Keratinocyte (primary cell): ENCODE results near the gene GPATCH4. TPM values are rescaled to one million over a fixed set of nuclear protein-coding genes. Genes with fewer than 3 reads are reported as not detected.

Experiments used
- DNase-seq: peaks from one replicate; pipeline ENCODE4 v3.0.0-alpha.2; 2011; ENCODE audit warnings: low read depth, missing footprints, low spot score
- FAIRE-seq: peaks from 2 replicates; lab custom pipeline; 2011; peaks lifted over from hg19 to GRCh38; lab: Jason Lieb, UNC
- H2AFZ ChIP-seq: 2 replicates; pipeline ENCODE4 v1.6.0; 2012; ENCODE audit warnings: low read length, control low read depth, inconsistent platforms; ENCODE audit not compliant: control insufficient read depth
- H3K27ac ChIP-seq: 2 replicates; pipeline ENCODE4 v1.5.1; 2011; ENCODE audit warnings: low read length; ENCODE audit not compliant: control insufficient read depth, insufficient read depth
- H3K27me3 ChIP-seq: 3 replicates; pipeline ENCODE4 v1.6.0; 2011; ENCODE audit warnings: low read length; ENCODE audit not compliant: control insufficient read depth, insufficient read depth; ENCODE audit errors: extremely low read depth
- H3K36me3 ChIP-seq, 2 experiments: 2 replicates in 1 of 2; 3 replicates in 1 of 2; pipeline ENCODE4 v1.5.1; 2011; ENCODE audit warnings: low read length in 2 of 2, mild to moderate bottlenecking in 1 of 2; ENCODE audit not compliant: control insufficient read depth in 2 of 2, insufficient read depth in 2 of 2; ENCODE audit errors: extremely low read depth in 1 of 2
- H3K4me1 ChIP-seq: 3 replicates; pipeline ENCODE4 v1.5.1; 2011; ENCODE audit warnings: low read length; ENCODE audit not compliant: control insufficient read depth, insufficient read depth; ENCODE audit errors: extremely low read depth
- H3K4me2 ChIP-seq: 3 replicates; pipeline ENCODE4 v1.6.0; 2011; ENCODE audit warnings: low read depth, low read length; ENCODE audit not compliant: control insufficient read depth, insufficient read depth; ENCODE audit errors: extremely low read depth
- H3K4me3 ChIP-seq, 3 experiments: fragments of 200-600 bp in 1 of 3; sonication (generic) in 1 of 3; 2 replicates in 2 of 3; 3 replicates in 1 of 3; pipeline ENCODE4 v1.5.1; 2011 to 2016; ENCODE audit warnings: low read length in 3 of 3, mild to moderate bottlenecking in 3 of 3, control low read depth in 2 of 3, inconsistent platforms in 1 of 3, low read depth in 1 of 3, mixed read lengths in 1 of 3, mixed run types in 1 of 3, moderate library complexity in 1 of 3; ENCODE audit not compliant: control insufficient read depth in 2 of 3, insufficient read depth in 2 of 3; ENCODE audit errors: extremely low read depth in 1 of 3
- H3K79me2 ChIP-seq: 2 replicates; pipeline ENCODE4 v1.6.0; 2012; ENCODE audit warnings: low read length; ENCODE audit not compliant: control insufficient read depth, insufficient read depth
- H3K9ac ChIP-seq: 3 replicates; pipeline ENCODE4 v1.6.0; 2011; ENCODE audit warnings: low read length; ENCODE audit not compliant: control insufficient read depth, insufficient read depth; ENCODE audit errors: extremely low read depth
- H3K9me1 ChIP-seq: 3 replicates; pipeline ENCODE4 v1.6.0; 2011; ENCODE audit warnings: low read length; ENCODE audit not compliant: control insufficient read depth, insufficient read depth; ENCODE audit errors: extremely low read depth
- H3K9me3 ChIP-seq: 2 replicates; pipeline ENCODE4 v1.5.1; 2012; ENCODE audit warnings: low read depth, low read length; ENCODE audit not compliant: control insufficient read depth
- H4K20me1 ChIP-seq: 3 replicates; pipeline ENCODE4 v1.6.0; 2011; ENCODE audit warnings: low read length; ENCODE audit not compliant: control insufficient read depth, insufficient read depth; ENCODE audit errors: extremely low read depth
- EZH2 ChIP-seq: IDR thresholded peaks from one replicate; pipeline ENCODE4 v1.6.1; 2012; ENCODE audit warnings: inconsistent platforms, mild to moderate bottlenecking, low read length, moderate library complexity
- dilution Hi-C: fragments of 300-500 bp; cut with MboI; formaldehyde crosslinking; loops from one replicate; pipeline ENCODE4 v1.7.0; 2020; ENCODE audit warnings: low sequenced_read_pairs; ENCODE audit not compliant: extremely low pct_ligation_motif_present
- polyA plus RNA-seq, 5 experiments: library from polyadenylated mRNA; depleted of rRNA in 3 of 5; stranded (reverse) in 3 of 5; stranded (forward) in 1 of 5; unstranded in 1 of 5; fragments of >200 nt; gene quantifications; 1 replicate in 1 of 5; 2 replicates in 3 of 5; 3 replicates in 1 of 5; pipeline versions ENCODE4 v1.2.1 to v1.2.3, GENCODE V29; 2011 to 2012; ENCODE audit warnings: missing spikeins in 2 of 5, low read depth in 1 of 5, low replicate concordance in 1 of 5
- TF ChIP-seq, protein P1 (sequence below), 3 experiments: IDR thresholded peaks in 1 of 3; conservative IDR thresholded peaks in 1 of 3; optimal IDR thresholded peaks in 1 of 3; 2 replicates in 2 of 3; 3 replicates in 1 of 3; pipeline versions ENCODE3 to v1.5.1; 2011; ENCODE audit warnings: low read length in 3 of 3, mild to moderate bottlenecking in 3 of 3, moderate library complexity in 2 of 3, control low read depth in 1 of 3, inconsistent platforms in 1 of 3; ENCODE audit not compliant: insufficient read depth in 2 of 3; ENCODE audit errors: extremely low read depth in 1 of 3

GPATCH4 gene
- polyA plus RNA-seq, 1 donor (not counting 4 experiments of a cell fraction or from before 2014, with no cell fraction given), result 43.5 TPM

GRCh38 chr1:156571919-156572662 is 29.2 kb downstream of the GPATCH4 start, which contains the start of gene IQGAP3:
TSS of gene IQGAP3 (minus strand) at chr1:156572565. CDS start at chr1:156572529, 36 bp downstream.
- Histone ChIP-seq H3K9me3 (no peaks in the 10 kb centered on the region), H3K4me3 (peak within 1 kb of the TSS; percentile 56 to 87 (median 74)), H3K9me1 (no peaks in the 10 kb centered on the region), H3K27ac (peak within 1 kb of the TSS; percentile 88), H3K4me1 (peaks cover 19% of the 10 kb centered on the region), H3K36me3 (peaks cover 0 to 5% of the 10 kb centered on the region in 2 experiments), H3K9ac (peak within 1 kb of the TSS; percentile 84), H3K27me3 (no peaks in the 10 kb centered on the region), H2AFZ (peak within 1 kb of the TSS; percentile 73), H3K4me2 (peak within 1 kb of the TSS; percentile 98), H3K79me2 (peaks cover 20% of the 10 kb centered on the region), H4K20me1 (no peaks in the 10 kb centered on the region)
- no peak for TF ChIP-seq EZH2
- TF ChIP-seq, protein P1, sequence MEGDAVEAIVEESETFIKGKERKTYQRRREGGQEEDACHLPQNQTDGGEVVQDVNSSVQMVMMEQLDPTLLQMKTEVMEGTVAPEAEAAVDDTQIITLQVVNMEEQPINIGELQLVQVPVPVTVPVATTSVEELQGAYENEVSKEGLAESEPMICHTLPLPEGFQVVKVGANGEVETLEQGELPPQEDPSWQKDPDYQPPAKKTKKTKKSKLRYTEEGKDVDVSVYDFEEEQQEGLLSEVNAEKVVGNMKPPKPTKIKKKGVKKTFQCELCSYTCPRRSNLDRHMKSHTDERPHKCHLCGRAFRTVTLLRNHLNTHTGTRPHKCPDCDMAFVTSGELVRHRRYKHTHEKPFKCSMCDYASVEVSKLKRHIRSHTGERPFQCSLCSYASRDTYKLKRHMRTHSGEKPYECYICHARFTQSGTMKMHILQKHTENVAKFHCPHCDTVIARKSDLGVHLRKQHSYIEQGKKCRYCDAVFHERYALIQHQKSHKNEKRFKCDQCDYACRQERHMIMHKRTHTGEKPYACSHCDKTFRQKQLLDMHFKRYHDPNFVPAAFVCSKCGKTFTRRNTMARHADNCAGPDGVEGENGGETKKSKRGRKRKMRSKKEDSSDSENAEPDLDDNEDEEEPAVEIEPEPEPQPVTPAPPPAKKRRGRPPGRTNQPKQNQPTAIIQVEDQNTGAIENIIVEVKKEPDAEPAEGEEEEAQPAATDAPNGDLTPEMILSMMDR (optimal IDR thresholded peaks at IDR 0.05 in 1 of 3, IDR thresholded peaks at IDR 0.05 in 1 of 3, conservative IDR thresholded peaks at IDR 0.05 in 1 of 3; ENCODE audit: extremely low read depth in 1 of 3, insufficient read depth in 2 of 3, low read length in 3 of 3), result no peak
- dilution Hi-C loops, result no loop called here
- DNase-seq, result no peak
- no peak for FAIRE-seq

- Histone ChIP-seq H3K79me2 (peaks cover 20% of the 10 kb centered on the region), H3K4me3 (peak overlapping the region; percentile 56 to 87 (median 74)), H4K20me1 (no peaks in the 10 kb centered on the region), H3K4me2 (peak overlapping the region; percentile 98), H3K9ac (peak overlapping the region; percentile 84), H3K9me3 (no peaks in the 10 kb centered on the region), H3K36me3 (peaks cover 0 to 6% of the 10 kb centered on the region in 2 experiments), H2AFZ (peak overlapping the region; percentile 53), H3K9me1 (no peaks in the 10 kb centered on the region), H3K4me1 (peaks cover 19% of the 10 kb centered on the region), H3K27me3 (no peaks in the 10 kb centered on the region), H3K27ac (peak overlapping the region; percentile 88)
- dilution Hi-C loops, result no loop called here
- TF ChIP-seq, protein P1 (optimal IDR thresholded peaks at IDR 0.05 in 1 of 3, IDR thresholded peaks at IDR 0.05 in 1 of 3, conservative IDR thresholded peaks at IDR 0.05 in 1 of 3; ENCODE audit: extremely low read depth in 1 of 3, insufficient read depth in 2 of 3, low read length in 3 of 3), result no peak
- no peak for TF ChIP-seq EZH2
- DNase-seq (no peak), FAIRE-seq (no peak)
These were observed 29.9 kb downstream of the GPATCH4 start for GRCh38 chr1:156571261-156571852.
